HepG2 (cell line): ENCODE results near the gene METRN. TPM values are rescaled to one million over a fixed set of nuclear protein-coding genes. Genes with fewer than 3 reads are reported as not detected.
A peak's percentile ranks its signal among the peaks of the same experiment; 100 is the strongest.

Experiments used
- ATAC-seq: fragments of 200-7000 bp; cut with Tn5 transposase; 3 replicates; pipeline ENCODE4 v1.9.1; 2020; ENCODE audit warnings: mild to moderate bottlenecking, moderate library complexity
- BruUV-seq: library from RNA; stranded (reverse); fragments of 400-500 nt; replicated peaks from 2 replicates; lab custom pipeline; 2021; lab: Mats Ljungman, UMichigan
- CTCF ChIA-PET: fragments of 300-600 bp; formaldehyde crosslinking; extraction: SDS; loops from one replicate; lab custom pipeline; 2021; ENCODE audit warnings: low total read pairs, inconsistent platforms, low intra/inter-chr PET ratio; lab: Yijun Ruan, JAX
- POLR2A ChIA-PET: fragments of 350-600 bp; sonication (Branson Sonifier 250); formaldehyde crosslinking; loops from one replicate; lab custom pipeline; 2020; ENCODE audit warnings: antibody characterized with exemption, inconsistent platforms; lab: Yijun Ruan, JAX
- DNase-seq: peaks from one replicate; pipeline ENCODE4 v3.0.0-alpha.2; 2015; ENCODE audit warnings: low spot score
- FAIRE-seq: peaks from 3 replicates; lab custom pipeline; 2011; peaks lifted over from hg19 to GRCh38; lab: Jason Lieb, UNC
- H2AFZ ChIP-seq: one replicate; pipeline ENCODE4 v1.6.1; 2011; ENCODE audit warnings: low read length, inconsistent platforms
- H3K27ac ChIP-seq: fragments of 300-600 bp; 3 replicates; pipeline ENCODE4 v1.8.0; 2011; ENCODE audit warnings: mixed run types, mild to moderate bottlenecking, mixed read lengths, low read length, inconsistent platforms; ENCODE audit not compliant: insufficient read depth; ENCODE audit errors: extremely low read length
- H3K27me3 ChIP-seq, 2 experiments: fragments of 200-600 bp in 1 of 2; 2 replicates in 1 of 2; 3 replicates in 1 of 2; pipeline versions ENCODE4 v1.6.0 to v1.8.0; 2011; ENCODE audit warnings: low read length in 2 of 2, mild to moderate bottlenecking in 2 of 2, moderate library complexity in 2 of 2, inconsistent platforms in 1 of 2; ENCODE audit not compliant: insufficient read depth in 2 of 2, control insufficient read depth in 1 of 2
- H3K36me3 ChIP-seq, 2 experiments: fragments of 200-600 bp in 1 of 2; replicated peaks in 1 of 2; 2 replicates in 1 of 2; 3 replicates in 1 of 2; pipeline versions ENCODE4 v1.5.1 to v1.8.0; 2011; ENCODE audit warnings: low read length in 2 of 2, inconsistent platforms in 1 of 2; ENCODE audit not compliant: insufficient read depth in 2 of 2, control insufficient read depth in 1 of 2
- H3K4me1 ChIP-seq: 2 replicates; pipeline ENCODE4 v1.5.1; 2012; ENCODE audit warnings: low read length, inconsistent platforms; ENCODE audit not compliant: insufficient read depth
- H3K4me2 ChIP-seq: 2 replicates; pipeline ENCODE4 v1.6.0; 2011; ENCODE audit warnings: low read depth, low read length, inconsistent platforms
- H3K4me3 ChIP-seq, 3 experiments: fragments of 200-600 bp in 1 of 3; sonication (generic), shearing (Covaris generic) in 1 of 3; replicated peaks in 1 of 3; 2 replicates each; pipeline ENCODE4 v1.5.1; 2011 to 2016; ENCODE audit warnings: low read length in 3 of 3, inconsistent platforms in 2 of 3, low read depth in 2 of 3, mild to moderate bottlenecking in 2 of 3, control low read depth in 1 of 3, mixed read lengths in 1 of 3; ENCODE audit not compliant: insufficient read depth in 1 of 3
- H3K79me2 ChIP-seq: one replicate; pipeline ENCODE4 v1.6.1; 2011; ENCODE audit warnings: low read length, inconsistent platforms; ENCODE audit not compliant: insufficient read depth
- H3K9ac ChIP-seq: 2 replicates; pipeline ENCODE4 v1.6.0; 2011; ENCODE audit warnings: mild to moderate bottlenecking, low read depth, low read length, inconsistent platforms; ENCODE audit not compliant: insufficient read depth
- H3K9me3 ChIP-seq: 2 replicates; pipeline ENCODE4 v1.5.1; 2012; ENCODE audit warnings: mild to moderate bottlenecking, low read length
- H4K20me1 ChIP-seq: 2 replicates; pipeline ENCODE4 v1.6.0; 2011; ENCODE audit warnings: inconsistent platforms, mild to moderate bottlenecking, low read length, moderate library complexity; ENCODE audit not compliant: insufficient read depth
- CHCHD3 ChIP-seq: sonication (generic); formaldehyde crosslinking; IDR thresholded peaks from 2 replicates; pipeline ENCODE4 v1.8.0; 2022; ENCODE audit warnings: mild to moderate bottlenecking, missing genetic modification reagents, moderate library complexity
- DNMT1 ChIP-seq: sonication (generic); formaldehyde crosslinking; IDR thresholded peaks from 2 replicates; pipeline ENCODE4 v1.5.1; 2020; ENCODE audit warnings: mild to moderate bottlenecking, missing genetic modification reagents
- FOXC1 ChIP-seq: sonication (generic); formaldehyde crosslinking; IDR thresholded peaks from 2 replicates; pipeline ENCODE4 v1.8.0; 2022; ENCODE audit warnings: mild to moderate bottlenecking, missing genetic modification reagents, borderline replicate concordance
- KDM2A ChIP-seq: sonication (generic); formaldehyde crosslinking; IDR thresholded peaks from 2 replicates; pipeline ENCODE4 v1.4.0; 2020; ENCODE audit warnings: low read depth, missing genetic modification reagents, borderline replicate concordance
- NFE2L2 ChIP-seq: fragments of 150-350 bp; IDR thresholded peaks from 2 replicates; pipeline ENCODE4 v1.6.1; 2014; ENCODE audit warnings: low read length
- NFKB2 ChIP-seq: sonication (generic); formaldehyde crosslinking; IDR thresholded peaks from 2 replicates; pipeline ENCODE4 v1.4.0; 2020; ENCODE audit warnings: missing genetic modification reagents, borderline replicate concordance
- NR2C2 ChIP-seq: sonication (generic); formaldehyde crosslinking; IDR thresholded peaks from 2 replicates; pipeline ENCODE4 v1.4.0; 2020; ENCODE audit warnings: missing genetic modification reagents, mild to moderate bottlenecking, moderate library complexity, borderline replicate concordance
- RAD21 ChIP-seq: fragments of 450-650 bp; formaldehyde crosslinking; IDR thresholded peaks from 2 replicates; pipeline ENCODE4 v1.5.0; 2020; ENCODE audit warnings: mild to moderate bottlenecking
- SMAD9 ChIP-seq: sonication (generic); formaldehyde crosslinking; IDR thresholded peaks from 2 replicates; pipeline ENCODE4 v1.5.1; 2020; ENCODE audit warnings: mild to moderate bottlenecking, missing genetic modification reagents
- SOX5 ChIP-seq: IDR thresholded peaks from 2 replicates; pipeline ENCODE4 v1.6.1; 2016; ENCODE audit warnings: borderline replicate concordance
- TFDP1 ChIP-seq: IDR thresholded peaks from 2 replicates; pipeline ENCODE4 v1.6.1; 2016; ENCODE audit warnings: missing compliant biosample characterization, missing genetic modification reagents, borderline replicate concordance
- ZFP82 ChIP-seq: sonication (generic); formaldehyde crosslinking; IDR thresholded peaks from 2 replicates; pipeline ENCODE4 v1.5.1; 2020; ENCODE audit warnings: mild to moderate bottlenecking, missing genetic modification reagents, borderline replicate concordance
- ZFX ChIP-seq: sonication (generic); formaldehyde crosslinking; IDR thresholded peaks from 2 replicates; pipeline ENCODE4 v1.4.0; 2020; ENCODE audit warnings: mild to moderate bottlenecking, low read depth, missing genetic modification reagents, moderate library complexity
- ZMAT5 ChIP-seq: sonication (generic); formaldehyde crosslinking; IDR thresholded peaks from 2 replicates; pipeline ENCODE4 v1.5.0; 2020; ENCODE audit warnings: mild to moderate bottlenecking, low read depth, missing genetic modification reagents, borderline replicate concordance
- ZNF317 ChIP-seq: sonication (generic); formaldehyde crosslinking; IDR thresholded peaks from 2 replicates; pipeline ENCODE4 v1.5.0; 2020; ENCODE audit warnings: mild to moderate bottlenecking, missing genetic modification reagents
- ZNF326 ChIP-seq: sonication (generic); formaldehyde crosslinking; IDR thresholded peaks from 2 replicates; pipeline ENCODE4 v1.4.0; 2020; ENCODE audit warnings: missing genetic modification reagents, borderline replicate concordance
- ZNF337 ChIP-seq: sonication (generic); formaldehyde crosslinking; IDR thresholded peaks from 2 replicates; pipeline ENCODE4 v1.5.1; 2020; ENCODE audit warnings: missing genetic modification reagents, low read depth, mild to moderate bottlenecking, borderline replicate concordance
- ZNF432 ChIP-seq: sonication (generic); formaldehyde crosslinking; IDR thresholded peaks from 2 replicates; pipeline ENCODE4 v1.5.0; 2020; ENCODE audit warnings: missing genetic modification reagents, mild to moderate bottlenecking, borderline replicate concordance
- ZNF441 ChIP-seq: sonication (generic); formaldehyde crosslinking; IDR thresholded peaks from 2 replicates; pipeline ENCODE4 v1.7.0; 2021; ENCODE audit warnings: missing genetic modification reagents, borderline replicate concordance
- ZNF558 ChIP-seq: sonication (generic); formaldehyde crosslinking; IDR thresholded peaks from 2 replicates; pipeline ENCODE4 v1.9.0; 2022; ENCODE audit warnings: mild to moderate bottlenecking, missing genetic modification reagents, borderline replicate concordance
- ZNF570 ChIP-seq: sonication (generic); formaldehyde crosslinking; IDR thresholded peaks from 2 replicates; pipeline ENCODE4 v1.4.0; 2020; ENCODE audit warnings: mild to moderate bottlenecking, missing genetic modification reagents, borderline replicate concordance
- ZNF678 ChIP-seq: sonication (generic); formaldehyde crosslinking; IDR thresholded peaks from 2 replicates; pipeline ENCODE4 v1.4.0; 2020; ENCODE audit warnings: mild to moderate bottlenecking, missing genetic modification reagents
- ZNF737 ChIP-seq: sonication (generic); formaldehyde crosslinking; IDR thresholded peaks from 2 replicates; pipeline ENCODE4 v1.5.0; 2020; ENCODE audit warnings: missing genetic modification reagents, mild to moderate bottlenecking, borderline replicate concordance
- WGBS: methylation state at CpG from one replicate; pipeline ENCODE4 v1.1.6; 2017; ENCODE audit warnings: low lambda C conversion rate; 5-methylcytosine and 5-hydroxymethylcytosine counted together
- in situ Hi-C: cut with HindIII; loops from 2 replicates; pipeline ENCODE4 v1.10.0; 2017; ENCODE audit warnings: low pct_unique_long_range_greater_than_20kb; ENCODE audit not compliant: extremely low pct_ligation_motif_present
- intact Hi-C: fragments of 100-400 bp; cut with micrococcal nuclease; formaldehyde crosslinking; loops from one replicate; pipeline ENCODE4 v1.10.0; 2022; ENCODE audit not compliant: unreplicated experiment
- polyA plus RNA-seq, 8 experiments: library from polyadenylated mRNA; depleted of rRNA in 3 of 8; stranded (reverse) in 7 of 8; unstranded in 1 of 8; fragments of >200 nt; fragmentation: Illumina TruSeq in 4 of 8; extraction: Trizol in 4 of 8; gene quantifications; 2 replicates each; pipeline versions ENCODE4 v1.2.1 to v1.2.3, GENCODE V29; 2011 to 2016; ENCODE audit warnings: low read depth in 4 of 8, missing spikeins in 1 of 8, mixed read lengths in 1 of 8; ENCODE audit not compliant: insufficient read depth in 1 of 8
- total RNA-seq, 5 experiments: library from RNA; depleted of rRNA; stranded (reverse); fragments of >200 nt; fragmentation: Illumina TruSeq; extraction: Trizol; gene quantifications; 2 replicates each; pipeline ENCODE4 v1.2.3, GENCODE V29; 2016; ENCODE audit warnings: low read depth in 1 of 5

The METRN gene
- total and polyA plus RNA-seq, 2 of the 13 experiments (the other 11 are each of a cell fraction or from before 2014, with no cell fraction given), result 25.5 to 46.1 TPM

GRCh38 chr16:720990-721764 is 6.3 kb downstream of the METRN start, which contains the start of gene ANTKMT:
ANTKMT (plus strand) TSS chr16:721146; CDS start chr16:721275, 129 bp downstream.
- POLR2A ChIA-PET, result interaction anchor here (0.9 to 2.5 kb wide), 15 partner anchors 9 to 251 kb away, joined by 3 to 22 read pairs (median 7); partner anchors contain the start of genes CHTF18, CIAO3, MSLN and RHBDL1
- 83% methylated on average over 6 of the region's 106 CpGs for WGBS
- no peak within 1 kb of the TSS for H2AFZ ChIP-seq
- H3K4me2 ChIP-seq, result peak within 1 kb of the TSS; percentile 100
- intact Hi-C loops, result no loop called here
- H3K27ac ChIP-seq, result peak within 1 kb of the TSS; percentile 88
- peak; percentile 70 for ATAC-seq
- peaks cover 3% of the 10 kb centered on the region for H3K79me2 ChIP-seq
- H3K4me3 ChIP-seq, result peak within 1 kb of the TSS; percentile 77 to 95 (median 85)
- FAIRE-seq, result no peak
- H3K9ac ChIP-seq, result peak within 1 kb of the TSS; percentile 88
- H3K36me3 ChIP-seq, result no peaks in the 10 kb centered on the region
- DNase-seq, result peak; percentile 80
- no peaks in the 10 kb centered on the region for H3K9me3 ChIP-seq
- no TSS peak for BruUV-seq
- peaks cover 4% of the 10 kb centered on the region for H4K20me1 ChIP-seq
- peaks cover 33% of the 10 kb centered on the region for H3K4me1 ChIP-seq
- CTCF ChIA-PET, result no interaction called here
- H3K27me3 ChIP-seq, result no peaks in the 10 kb centered on the region
- in situ Hi-C loops, result no loop called here
- TF ChIP-seq TFDP1 (CRISPR knock-in tag) (peak; percentile 95), CHCHD3 (CRISPR knock-in tag) (0 out of 2 replicates have a peak, but pooled peaks have one; percentile 29), ZNF570 (0 out of 2 replicates have a peak, but pooled peaks have one; percentile 47), ZNF558 (CRISPR knock-in tag) (peak; percentile 54; the same call in 1 of the 2 replicates), ZNF737 (no peak), NFE2L2 (no peak), ZFP82 (CRISPR knock-in tag) (peak; percentile 95), DNMT1 (CRISPR knock-in tag) (peak; percentile 76), ZFX (CRISPR knock-in tag) (peak; percentile 98), KDM2A (peak; percentile 24; the same call in 1 of the 2 replicates), ZNF432 (no peak), ZNF441 (CRISPR knock-in tag) (no peak; the same call in 1 of the 2 replicates), SOX5 (CRISPR knock-in tag) (peak; percentile 36; the same call in 1 of the 2 replicates), ZNF326 (CRISPR knock-in tag) (no peak), ZNF678 (CRISPR knock-in tag) (0 out of 2 replicates have a peak, but pooled peaks have one; percentile 69), SMAD9 (CRISPR knock-in tag) (0 out of 2 replicates have a peak, but pooled peaks have one; percentile 29), ZMAT5 (CRISPR knock-in tag) (no peak), NR2C2 (CRISPR knock-in tag) (peak; percentile 83), ZNF337 (CRISPR knock-in tag) (peak; percentile 34; the same call in 1 of the 2 replicates), RAD21 (CRISPR knock-in tag) (peak; percentile 41; the same call in 1 of the 2 replicates), NFKB2 (peak; percentile 74; the same call in 1 of the 2 replicates), FOXC1 (CRISPR knock-in tag) (peak; percentile 66), ZNF317 (CRISPR knock-in tag) (no peak)
